Choroid plexus epithelial cell (primary cell): ENCODE results near the gene GNAQ.
A peak's percentile ranks its signal among the peaks of the same experiment; 100 is the strongest.

ENCODE experiments used
- DNase-seq: peaks from one replicate; pipeline ENCODE4 v3.0.0-alpha.2; 2010; ENCODE audit warnings: low read depth
- H3K4me3 ChIP-seq: 2 replicates; pipeline ENCODE4 v1.5.1; 2011; ENCODE audit warnings: low read depth, mild to moderate bottlenecking, control low read depth, low read length, moderate library complexity
- TF ChIP-seq, protein P1 (sequence below): conservative IDR thresholded peaks from 2 replicates; pipeline ENCODE4 v1.5.1; 2011; ENCODE audit warnings: low read depth, mild to moderate bottlenecking, control low read depth, inconsistent platforms, low read length, moderate library complexity

GNAQ gene

DNA sequence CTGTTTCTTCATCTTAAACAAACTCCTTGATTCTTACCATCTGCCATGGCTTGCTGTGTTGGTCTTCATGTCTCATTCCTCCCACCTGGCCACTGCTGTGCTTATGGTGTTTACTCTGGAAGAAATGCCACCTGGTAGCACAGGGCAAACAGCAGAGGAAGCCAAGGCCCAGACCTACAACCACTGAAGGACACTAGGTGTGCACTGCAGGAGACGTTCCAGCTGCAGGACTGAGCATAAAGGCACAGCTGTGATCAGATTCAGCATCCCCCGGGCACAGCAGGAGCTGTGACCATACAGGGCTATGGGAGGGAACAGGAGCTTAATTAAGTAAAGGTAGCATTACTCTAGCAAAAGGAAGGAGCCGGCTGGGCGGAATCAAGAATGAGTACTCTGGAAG, 12.6 kb upstream of the GNAQ start:
- no peak for DNase-seq
- TF ChIP-seq, protein P1, sequence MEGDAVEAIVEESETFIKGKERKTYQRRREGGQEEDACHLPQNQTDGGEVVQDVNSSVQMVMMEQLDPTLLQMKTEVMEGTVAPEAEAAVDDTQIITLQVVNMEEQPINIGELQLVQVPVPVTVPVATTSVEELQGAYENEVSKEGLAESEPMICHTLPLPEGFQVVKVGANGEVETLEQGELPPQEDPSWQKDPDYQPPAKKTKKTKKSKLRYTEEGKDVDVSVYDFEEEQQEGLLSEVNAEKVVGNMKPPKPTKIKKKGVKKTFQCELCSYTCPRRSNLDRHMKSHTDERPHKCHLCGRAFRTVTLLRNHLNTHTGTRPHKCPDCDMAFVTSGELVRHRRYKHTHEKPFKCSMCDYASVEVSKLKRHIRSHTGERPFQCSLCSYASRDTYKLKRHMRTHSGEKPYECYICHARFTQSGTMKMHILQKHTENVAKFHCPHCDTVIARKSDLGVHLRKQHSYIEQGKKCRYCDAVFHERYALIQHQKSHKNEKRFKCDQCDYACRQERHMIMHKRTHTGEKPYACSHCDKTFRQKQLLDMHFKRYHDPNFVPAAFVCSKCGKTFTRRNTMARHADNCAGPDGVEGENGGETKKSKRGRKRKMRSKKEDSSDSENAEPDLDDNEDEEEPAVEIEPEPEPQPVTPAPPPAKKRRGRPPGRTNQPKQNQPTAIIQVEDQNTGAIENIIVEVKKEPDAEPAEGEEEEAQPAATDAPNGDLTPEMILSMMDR, result no peak

DNA sequence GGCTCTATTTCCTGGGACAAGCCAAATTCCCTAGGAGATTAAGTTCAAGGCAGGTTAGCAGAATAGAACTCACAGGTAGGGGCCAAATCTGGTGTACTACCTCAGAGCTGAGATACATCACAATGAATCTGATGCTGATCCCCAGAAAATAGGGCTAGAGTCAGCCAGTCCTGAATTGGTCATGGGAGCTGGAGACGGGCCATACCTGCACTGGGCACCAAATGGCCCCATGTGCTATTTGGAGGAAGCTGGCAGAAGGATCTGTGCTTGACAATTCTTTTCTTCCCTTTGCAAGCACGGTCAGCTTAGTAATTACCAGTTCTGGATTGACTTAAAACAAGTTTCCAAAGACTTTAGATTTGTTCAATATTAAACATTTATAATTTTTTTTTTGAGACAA, 10.4 kb upstream of the GNAQ start:
- H3K4me3 ChIP-seq, result no peak overlapping the region
- TF ChIP-seq, protein P1, result no peak
- DNase-seq, result no peak

More for the DNA sequence above, 12.6 kb upstream of the GNAQ start:
- no peak overlapping the region for H3K4me3 ChIP-seq

DNA sequence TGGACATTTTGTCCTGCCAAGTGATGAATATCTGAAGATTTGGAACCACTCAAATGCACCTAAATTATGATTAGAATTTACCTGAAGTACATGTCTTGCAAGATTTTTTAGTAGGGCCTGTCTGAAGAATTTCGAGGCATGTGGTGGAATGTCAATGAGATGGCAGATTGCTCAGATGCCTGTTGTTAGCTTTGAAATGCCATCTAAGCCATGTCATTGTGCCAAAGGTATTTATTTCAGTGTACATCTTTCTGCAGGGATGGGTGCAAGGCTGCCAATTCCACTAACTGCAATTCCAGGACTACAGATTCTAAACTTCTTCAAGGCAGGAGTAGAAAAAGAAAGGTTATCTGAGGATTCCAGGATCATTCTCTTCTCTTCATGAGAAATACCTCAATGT, 9.1 kb upstream of the GNAQ start:
- TF ChIP-seq, protein P1, result no peak
- DNase-seq, result no peak
- H3K4me3 ChIP-seq, result no peak overlapping the region

DNA sequence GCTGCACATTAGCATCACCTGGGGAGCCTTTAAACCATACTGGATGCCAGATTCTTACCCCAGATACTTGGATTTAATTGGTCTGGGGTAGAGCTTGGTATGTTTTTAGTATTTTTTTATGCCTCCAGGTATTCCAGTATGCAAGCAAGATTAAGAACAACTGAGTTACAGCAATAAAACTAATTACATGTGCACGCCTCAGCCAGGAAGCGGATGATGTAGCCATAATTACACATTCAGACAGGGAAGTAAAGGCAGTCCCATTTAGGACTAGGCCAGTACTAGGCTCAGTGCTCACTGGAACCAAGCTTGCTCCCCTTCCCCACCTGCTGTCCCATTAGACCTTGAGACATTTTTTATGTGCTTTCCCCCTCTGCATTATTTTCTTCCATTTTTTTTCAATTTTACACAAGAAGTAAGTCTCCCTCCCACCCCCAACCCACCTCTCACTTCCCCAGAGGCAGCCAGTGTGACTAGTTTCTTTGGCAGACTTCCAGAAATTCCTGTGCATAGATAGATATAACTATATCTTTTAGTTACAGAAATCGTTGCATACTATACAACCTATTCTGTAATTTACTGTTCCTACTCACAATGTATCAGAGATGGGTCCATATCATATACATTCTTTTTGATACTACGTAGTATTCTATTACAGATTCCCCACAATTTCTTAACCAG, 7.1 kb upstream of the GNAQ start:
- H3K4me3 ChIP-seq, result no peak overlapping the region
- TF ChIP-seq, protein P1, result no peak
- peak; percentile 58 for DNase-seq

DNA sequence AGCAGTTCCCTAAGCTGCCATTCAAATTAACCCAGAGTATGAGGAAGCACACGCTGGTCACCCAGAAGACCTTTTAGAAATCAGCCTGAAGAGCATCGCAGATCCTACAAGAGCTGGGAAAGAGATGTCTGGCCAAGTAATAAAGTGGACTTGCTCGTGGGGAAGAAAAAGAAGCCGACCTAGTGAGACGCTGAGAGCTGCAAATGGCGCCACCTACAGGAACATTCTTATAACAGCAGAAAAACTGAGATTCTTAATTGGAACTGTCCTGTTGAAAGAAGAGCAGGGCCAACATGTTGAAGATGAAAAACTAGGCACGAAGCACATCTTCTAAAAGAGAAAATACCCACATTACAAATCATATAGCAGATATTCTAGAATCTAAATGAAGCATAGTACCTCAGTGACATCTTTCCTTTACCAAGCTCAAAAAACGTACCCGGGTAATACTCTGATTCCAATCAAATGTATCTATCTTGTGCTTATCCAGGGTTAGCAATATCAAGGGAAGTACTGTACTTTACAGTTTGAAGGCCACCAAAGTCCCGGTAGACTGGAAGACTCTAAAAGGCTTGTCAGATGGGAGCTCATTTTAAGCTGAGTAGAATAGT, 3.9 kb upstream of the GNAQ start:
- no peak overlapping the region for H3K4me3 ChIP-seq
- TF ChIP-seq, protein P1, result peak; percentile 92
- DNase-seq, result peak; percentile 93

DNA sequence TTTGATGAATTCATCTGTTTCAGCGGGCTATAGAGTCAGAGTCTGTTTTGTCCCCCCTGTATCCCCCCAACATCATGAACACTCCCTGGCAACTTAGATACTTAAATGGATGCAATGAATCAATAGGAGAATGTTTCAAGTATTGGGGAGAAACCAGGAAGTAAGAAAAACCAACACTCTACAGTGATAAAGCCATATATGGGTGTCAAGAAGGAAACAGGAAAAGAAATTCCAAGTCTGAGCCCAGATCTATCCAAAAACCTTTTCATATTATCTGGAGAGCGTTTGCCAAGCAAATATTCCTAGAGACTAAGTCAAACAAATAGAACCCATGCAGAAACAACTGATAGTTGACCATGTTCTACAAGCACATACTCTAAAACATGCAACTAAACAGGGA, 2.3 kb upstream of the GNAQ start:
- TF ChIP-seq, protein P1, result no peak
- DNase-seq, result no peak
- no peak overlapping the region for H3K4me3 ChIP-seq

DNA sequence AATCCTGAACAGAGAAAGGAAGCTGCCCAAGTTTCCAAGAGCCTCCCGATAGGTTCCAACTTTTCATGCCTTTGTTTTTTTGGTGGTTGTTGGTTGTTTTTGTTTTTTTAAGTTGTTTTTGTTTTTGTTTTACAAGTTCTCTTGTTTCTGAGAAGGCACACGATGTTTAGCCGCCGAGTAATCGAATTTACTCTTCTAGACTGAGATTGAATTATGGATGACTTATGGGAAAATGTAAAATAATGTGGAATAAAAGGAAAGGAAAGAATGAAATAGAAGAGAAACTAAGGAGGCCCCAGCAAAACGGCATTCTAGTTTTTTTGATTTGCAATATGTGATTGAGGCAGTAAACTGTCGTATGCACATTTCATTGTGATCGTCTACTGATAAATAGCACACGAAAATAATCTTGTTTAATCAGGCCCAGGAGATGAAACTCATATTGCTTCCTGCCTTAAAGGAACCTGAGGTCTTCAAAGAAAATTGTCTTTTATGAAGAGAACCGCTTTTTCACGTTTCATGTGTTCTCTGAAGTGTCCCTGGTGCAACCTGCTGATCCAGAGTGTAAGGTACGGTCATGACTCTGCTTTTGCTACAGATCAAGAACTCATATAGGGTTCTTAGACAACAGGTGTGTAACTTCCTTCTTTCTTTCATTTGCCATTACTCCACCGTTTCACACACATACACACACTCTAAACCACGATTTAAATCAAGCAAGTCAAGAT, 1.3 kb upstream of the GNAQ start:
- H3K4me3 ChIP-seq, result peak overlapping the region; percentile 85
- TF ChIP-seq, protein P1, result no peak

More for the DNA sequence above, 1.3 kb upstream of the GNAQ start:
- DNase-seq, result no peak
